Neural cell (in vitro differentiated cells): ENCODE results near the gene PPP1R14B. TPM values are rescaled to one million over a fixed set of nuclear protein-coding genes. Genes with fewer than 3 reads are reported as not detected.
"Not testable (repeated sequence)": the region's sequence is repeated elsewhere in the genome, so short reads cannot be mapped to it uniquely, and the experiment has no call there.

ENCODE experiments used
- H2AFZ ChIP-seq: fragments of 200-600, 300-800 bp; sonication (generic), shearing (Covaris generic); 2 replicates; pipeline ENCODE4 v1.6.0; 2014; ENCODE audit warnings: low read depth, mild to moderate bottlenecking, antibody characterized with exemption, low read length, moderate library complexity
- H3F3A ChIP-seq: fragments of 200-600 bp; shearing (Covaris generic); 2 replicates; pipeline ENCODE4 v1.6.1; 2016; ENCODE audit warnings: mild to moderate bottlenecking, moderate library complexity, mixed read lengths, antibody characterized with exemption, low read length; ENCODE audit not compliant: insufficient read depth, poor library complexity, severe bottlenecking
- H3K27ac ChIP-seq: fragments of 200-600, 300-800 bp; sonication (generic), shearing (Covaris generic); 2 replicates; pipeline ENCODE4 v1.5.1; 2014; ENCODE audit warnings: mild to moderate bottlenecking, low read length, moderate library complexity
- H3K27me3 ChIP-seq: fragments of 300-800, 200-600 bp; sonication (generic), shearing (Covaris generic); 2 replicates; pipeline ENCODE4 v1.6.0; 2014; ENCODE audit warnings: mild to moderate bottlenecking, low read depth, low read length, moderate library complexity; ENCODE audit not compliant: insufficient read depth
- H3K36me3 ChIP-seq: fragments of 300-800, 200-600 bp; sonication (generic), shearing (Covaris generic); 2 replicates; pipeline ENCODE4 v1.5.1; 2014; ENCODE audit warnings: mild to moderate bottlenecking, antibody characterized with exemption, low read length, moderate library complexity; ENCODE audit not compliant: insufficient read depth
- H3K4me2 ChIP-seq: fragments of 300-800, 200-600 bp; sonication (generic), shearing (Covaris generic); 2 replicates; pipeline ENCODE4 v1.6.0; 2014; ENCODE audit warnings: mild to moderate bottlenecking, low read length
- H3K4me3 ChIP-seq: fragments of 300-800, 200-600 bp; sonication (generic), shearing (Covaris generic); 2 replicates; pipeline ENCODE4 v1.5.1; 2014; ENCODE audit warnings: mild to moderate bottlenecking, low read length, moderate library complexity
- H3K79me2 ChIP-seq: fragments of 200-600 bp; shearing (Covaris generic); replicated peaks from 2 replicates; pipeline ENCODE4 v1.6.0; 2014; ENCODE audit warnings: mild to moderate bottlenecking, low read length, moderate library complexity; ENCODE audit not compliant: insufficient read depth
- H3K9ac ChIP-seq: fragments of 300-800, 200-600 bp; sonication (generic), shearing (Covaris generic); 2 replicates; pipeline ENCODE4 v1.6.1; 2016; ENCODE audit warnings: mild to moderate bottlenecking, low read length, mixed read lengths
- H3K9me2 ChIP-seq: fragments of 200-600 bp; shearing (Covaris generic); 2 replicates; pipeline ENCODE4 v1.6.1; 2016; ENCODE audit warnings: mild to moderate bottlenecking, low read length, mixed read lengths; ENCODE audit not compliant: insufficient read depth
- H3K9me3 ChIP-seq: fragments of 200-600, 300-800 bp; sonication (generic), shearing (Covaris generic); 2 replicates; pipeline ENCODE4 v1.6.1; 2016; ENCODE audit warnings: mild to moderate bottlenecking, mixed run types, low read length, moderate library complexity, mixed read lengths
- H4K20me1 ChIP-seq: fragments of 200-600 bp; shearing (Covaris generic); 2 replicates; pipeline ENCODE4 v1.6.1; 2016; ENCODE audit warnings: mild to moderate bottlenecking, mixed run types; ENCODE audit not compliant: insufficient read depth
- EP300 ChIP-seq: fragments of 450-650 bp; conservative IDR thresholded peaks from 2 replicates; pipeline ENCODE4 v1.6.1; 2014; ENCODE audit warnings: antibody characterized with exemption, mild to moderate bottlenecking, moderate library complexity; ENCODE audit not compliant: poor library complexity, severe bottlenecking
- EZH2 ChIP-seq: fragments of 200-600, 300-800 bp; shearing (Covaris generic), sonication (generic); IDR thresholded peaks from 2 replicates; pipeline ENCODE4 v1.6.1; 2014; ENCODE audit warnings: antibody characterized with exemption, low read length, borderline replicate concordance, mild to moderate bottlenecking; ENCODE audit not compliant: insufficient read depth, poor library complexity, severe bottlenecking
- MXI1 ChIP-seq: fragments of 450-650 bp; conservative IDR thresholded peaks from 2 replicates; pipeline ENCODE4 v1.6.1; 2014; ENCODE audit warnings: antibody characterized with exemption, mild to moderate bottlenecking; ENCODE audit not compliant: poor library complexity, severe bottlenecking
- POLR2AphosphoS5 ChIP-seq: IDR thresholded peaks from 2 replicates; pipeline ENCODE4 v1.6.1; 2012
- RAD21 ChIP-seq: fragments of 450-650 bp; conservative IDR thresholded peaks from 2 replicates; pipeline ENCODE4 v1.6.1; 2014; ENCODE audit warnings: antibody characterized with exemption, mild to moderate bottlenecking, moderate library complexity
- SMC3 ChIP-seq: fragments of 450-650 bp; conservative IDR thresholded peaks from 2 replicates; pipeline ENCODE4 v1.6.1; 2014; ENCODE audit warnings: antibody characterized with exemption, mild to moderate bottlenecking, moderate library complexity; ENCODE audit not compliant: poor library complexity
- TAF1 ChIP-seq: IDR thresholded peaks from 2 replicates; pipeline ENCODE4 v1.6.1; 2012; ENCODE audit warnings: low read depth
- polyA plus RNA-seq: library from polyadenylated mRNA; depleted of rRNA; stranded (reverse); fragments of >200 nt; gene quantifications from 2 replicates; pipeline ENCODE4 v1.2.3, GENCODE V29; 2014
- TF ChIP-seq, protein P1 (sequence below): fragments of 450-650 bp; IDR thresholded peaks from 2 replicates; pipeline ENCODE4 v1.5.1; 2014; ENCODE audit warnings: antibody characterized with exemption, mild to moderate bottlenecking, moderate library complexity; ENCODE audit not compliant: poor library complexity, severe bottlenecking
- TF ChIP-seq, protein P2 (sequence below): IDR thresholded peaks from 2 replicates; pipeline ENCODE4 v1.6.1; 2012; ENCODE audit warnings: borderline replicate concordance

The PPP1R14B gene
- polyA plus RNA-seq, 1 donor from 2014 or later, result 400 TPM

DNA sequence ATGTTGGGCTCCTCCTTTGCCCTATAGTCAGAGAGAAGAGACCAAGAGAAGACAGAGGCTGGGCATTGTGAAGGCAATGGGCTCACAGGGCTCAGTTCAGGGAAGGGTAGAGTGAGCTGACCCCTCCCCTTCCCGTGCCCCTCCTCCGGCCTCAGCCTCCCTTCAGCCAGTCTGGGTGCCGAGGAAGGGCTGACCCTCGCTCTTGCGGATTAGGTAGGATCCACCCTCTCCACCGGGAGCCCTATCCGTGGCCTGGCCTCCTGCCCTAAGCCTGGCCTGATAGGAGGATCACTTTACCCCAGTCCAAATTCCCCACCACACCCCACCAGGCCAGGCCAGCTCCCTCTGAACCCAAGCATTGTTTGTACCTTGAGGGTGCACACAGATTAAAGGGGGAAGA is 1.8 kb upstream of the PPP1R14B start:
- Histone ChIP-seq H2AFZ (no peak overlapping the region), H3F3A (no peaks in the 10 kb centered on the region), H3K36me3 (no peaks in the 10 kb centered on the region), H3K4me3 (no peak overlapping the region), H3K27ac (no peak overlapping the region), H3K27me3 (peaks cover 8% of the 10 kb centered on the region), H3K79me2 (peaks cover 13% of the 10 kb centered on the region), H3K9ac (no peak overlapping the region), H4K20me1 (no peaks in the 10 kb centered on the region), H3K9me3 (no peaks in the 10 kb centered on the region), H3K9me2 (no peaks in the 10 kb centered on the region), H3K4me2 (no peak overlapping the region)
- TF ChIP-seq SMC3, result no peak
- TF ChIP-seq MXI1, result no peak

DNA sequence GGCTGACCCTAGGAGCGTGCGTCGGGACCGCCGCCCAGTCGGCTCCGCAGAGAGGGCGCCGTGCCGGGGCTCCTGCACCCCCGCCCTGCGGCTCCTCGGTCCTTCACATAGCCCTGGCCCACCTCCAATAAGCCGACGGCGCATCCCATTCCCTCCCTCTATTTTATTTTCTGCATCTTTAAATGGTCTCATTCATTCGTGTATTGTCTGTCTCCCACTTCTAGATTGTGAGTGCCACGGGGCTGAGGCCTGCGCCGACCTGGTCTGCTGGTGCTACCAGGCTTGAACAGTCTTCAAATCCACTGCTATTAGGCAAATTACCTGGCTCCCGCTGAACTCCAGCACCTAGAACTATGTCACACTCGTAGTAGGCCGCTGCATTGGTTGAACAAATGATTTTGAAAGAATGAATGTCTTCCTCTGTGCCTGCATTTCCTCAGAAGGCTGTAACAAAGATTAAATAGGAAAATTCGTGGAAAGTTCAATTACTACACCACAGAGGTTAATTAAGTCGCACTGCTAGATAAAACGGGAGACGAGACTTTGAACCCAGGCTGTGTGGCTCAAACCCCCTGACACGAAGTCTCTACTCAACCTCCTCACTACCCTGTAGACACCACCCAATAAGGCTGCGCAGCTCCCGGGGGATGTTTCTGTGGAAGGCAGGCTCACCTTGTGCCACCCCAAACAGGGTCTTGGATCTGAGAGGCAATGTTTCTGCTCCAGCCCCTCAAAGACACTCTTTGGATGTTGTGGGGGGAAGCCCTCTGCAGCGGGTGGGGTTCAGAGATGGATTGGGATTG is 1.2 kb upstream of the PPP1R14B start:
- Histone ChIP-seq H3K9me2 (no peaks in the 10 kb centered on the region), H3K27me3 (peaks cover 8% of the 10 kb centered on the region), H3F3A (no peaks in the 10 kb centered on the region), H3K9me3 (no peaks in the 10 kb centered on the region), H2AFZ (no peak overlapping the region), H3K36me3 (no peaks in the 10 kb centered on the region), H4K20me1 (no peaks in the 10 kb centered on the region), H3K9ac (peak overlapping the region; percentile 85), H3K4me2 (no peak overlapping the region), H3K4me3 (peak overlapping the region; percentile 84), H3K79me2 (peaks cover 13% of the 10 kb centered on the region), H3K27ac (no peak overlapping the region)
- TF ChIP-seq, protein P1, sequence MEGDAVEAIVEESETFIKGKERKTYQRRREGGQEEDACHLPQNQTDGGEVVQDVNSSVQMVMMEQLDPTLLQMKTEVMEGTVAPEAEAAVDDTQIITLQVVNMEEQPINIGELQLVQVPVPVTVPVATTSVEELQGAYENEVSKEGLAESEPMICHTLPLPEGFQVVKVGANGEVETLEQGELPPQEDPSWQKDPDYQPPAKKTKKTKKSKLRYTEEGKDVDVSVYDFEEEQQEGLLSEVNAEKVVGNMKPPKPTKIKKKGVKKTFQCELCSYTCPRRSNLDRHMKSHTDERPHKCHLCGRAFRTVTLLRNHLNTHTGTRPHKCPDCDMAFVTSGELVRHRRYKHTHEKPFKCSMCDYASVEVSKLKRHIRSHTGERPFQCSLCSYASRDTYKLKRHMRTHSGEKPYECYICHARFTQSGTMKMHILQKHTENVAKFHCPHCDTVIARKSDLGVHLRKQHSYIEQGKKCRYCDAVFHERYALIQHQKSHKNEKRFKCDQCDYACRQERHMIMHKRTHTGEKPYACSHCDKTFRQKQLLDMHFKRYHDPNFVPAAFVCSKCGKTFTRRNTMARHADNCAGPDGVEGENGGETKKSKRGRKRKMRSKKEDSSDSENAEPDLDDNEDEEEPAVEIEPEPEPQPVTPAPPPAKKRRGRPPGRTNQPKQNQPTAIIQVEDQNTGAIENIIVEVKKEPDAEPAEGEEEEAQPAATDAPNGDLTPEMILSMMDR, result no peak
- TF ChIP-seq POLR2AphosphoS5, result no peak
- TF ChIP-seq, protein P2, sequence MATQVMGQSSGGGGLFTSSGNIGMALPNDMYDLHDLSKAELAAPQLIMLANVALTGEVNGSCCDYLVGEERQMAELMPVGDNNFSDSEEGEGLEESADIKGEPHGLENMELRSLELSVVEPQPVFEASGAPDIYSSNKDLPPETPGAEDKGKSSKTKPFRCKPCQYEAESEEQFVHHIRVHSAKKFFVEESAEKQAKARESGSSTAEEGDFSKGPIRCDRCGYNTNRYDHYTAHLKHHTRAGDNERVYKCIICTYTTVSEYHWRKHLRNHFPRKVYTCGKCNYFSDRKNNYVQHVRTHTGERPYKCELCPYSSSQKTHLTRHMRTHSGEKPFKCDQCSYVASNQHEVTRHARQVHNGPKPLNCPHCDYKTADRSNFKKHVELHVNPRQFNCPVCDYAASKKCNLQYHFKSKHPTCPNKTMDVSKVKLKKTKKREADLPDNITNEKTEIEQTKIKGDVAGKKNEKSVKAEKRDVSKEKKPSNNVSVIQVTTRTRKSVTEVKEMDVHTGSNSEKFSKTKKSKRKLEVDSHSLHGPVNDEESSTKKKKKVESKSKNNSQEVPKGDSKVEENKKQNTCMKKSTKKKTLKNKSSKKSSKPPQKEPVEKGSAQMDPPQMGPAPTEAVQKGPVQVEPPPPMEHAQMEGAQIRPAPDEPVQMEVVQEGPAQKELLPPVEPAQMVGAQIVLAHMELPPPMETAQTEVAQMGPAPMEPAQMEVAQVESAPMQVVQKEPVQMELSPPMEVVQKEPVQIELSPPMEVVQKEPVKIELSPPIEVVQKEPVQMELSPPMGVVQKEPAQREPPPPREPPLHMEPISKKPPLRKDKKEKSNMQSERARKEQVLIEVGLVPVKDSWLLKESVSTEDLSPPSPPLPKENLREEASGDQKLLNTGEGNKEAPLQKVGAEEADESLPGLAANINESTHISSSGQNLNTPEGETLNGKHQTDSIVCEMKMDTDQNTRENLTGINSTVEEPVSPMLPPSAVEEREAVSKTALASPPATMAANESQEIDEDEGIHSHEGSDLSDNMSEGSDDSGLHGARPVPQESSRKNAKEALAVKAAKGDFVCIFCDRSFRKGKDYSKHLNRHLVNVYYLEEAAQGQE, result no peak
- no peak for TF ChIP-seq EZH2
- TF ChIP-seq TAF1, result peak; percentile 14
- no peak for TF ChIP-seq MXI1
- TF ChIP-seq SMC3, result no peak
- no peak for TF ChIP-seq EP300
- TF ChIP-seq RAD21, result no peak

DNA sequence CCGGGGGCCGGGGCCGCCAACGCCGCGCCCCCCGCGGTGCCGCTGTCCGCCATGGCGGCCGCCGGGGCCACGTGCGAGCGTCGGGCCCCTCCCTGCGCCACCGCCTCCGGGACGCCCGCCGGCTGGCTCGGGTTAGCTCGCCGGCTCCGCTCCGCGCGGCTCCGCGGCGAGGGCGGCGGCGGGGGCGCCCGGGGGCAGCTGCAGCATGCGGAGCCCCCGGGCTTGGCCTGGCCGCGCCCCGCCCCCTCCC is 197 bp downstream of the PPP1R14B start:
- H3K9me3 ChIP-seq, H3K9me2 ChIP-seq, H3K4me2 ChIP-seq, H2AFZ ChIP-seq, H3F3A ChIP-seq, H4K20me1 ChIP-seq, H3K36me3 ChIP-seq, H3K27ac ChIP-seq, H3K27me3 ChIP-seq: not testable (repeated sequence)
- peak overlapping the region; percentile 99 for H3K4me3 ChIP-seq
- H3K79me2 ChIP-seq, result peaks cover 13% of the 10 kb centered on the region
- H3K9ac ChIP-seq, result peak overlapping the region; percentile 85
